OCI-LY1 (cell line): ENCODE data around the gene SLC45A1.

ENCODE experiments used
- EZH2 ChIP-seq: fragments of 200-600 bp; sonication (generic), shearing (Covaris generic); IDR thresholded peaks from 2 replicates; pipeline ENCODE4 v1.8.0; 2017; ENCODE audit warnings: borderline replicate concordance, mixed run types, mild to moderate bottlenecking, antibody characterized with exemption, low read length, moderate library complexity, mixed read lengths
- TF ChIP-seq, protein P1 (sequence below): fragments of 200-600 bp; sonication (generic), shearing (Covaris generic); IDR thresholded peaks from 2 replicates; pipeline ENCODE4 v1.5.1; 2017; ENCODE audit warnings: mild to moderate bottlenecking, antibody characterized with exemption, low read length, moderate library complexity, mixed read lengths

GRCh38 chr1:8382051-8382505 lies 64.2 kb downstream of the SLC45A1 start:
- TF ChIP-seq, protein P1, sequence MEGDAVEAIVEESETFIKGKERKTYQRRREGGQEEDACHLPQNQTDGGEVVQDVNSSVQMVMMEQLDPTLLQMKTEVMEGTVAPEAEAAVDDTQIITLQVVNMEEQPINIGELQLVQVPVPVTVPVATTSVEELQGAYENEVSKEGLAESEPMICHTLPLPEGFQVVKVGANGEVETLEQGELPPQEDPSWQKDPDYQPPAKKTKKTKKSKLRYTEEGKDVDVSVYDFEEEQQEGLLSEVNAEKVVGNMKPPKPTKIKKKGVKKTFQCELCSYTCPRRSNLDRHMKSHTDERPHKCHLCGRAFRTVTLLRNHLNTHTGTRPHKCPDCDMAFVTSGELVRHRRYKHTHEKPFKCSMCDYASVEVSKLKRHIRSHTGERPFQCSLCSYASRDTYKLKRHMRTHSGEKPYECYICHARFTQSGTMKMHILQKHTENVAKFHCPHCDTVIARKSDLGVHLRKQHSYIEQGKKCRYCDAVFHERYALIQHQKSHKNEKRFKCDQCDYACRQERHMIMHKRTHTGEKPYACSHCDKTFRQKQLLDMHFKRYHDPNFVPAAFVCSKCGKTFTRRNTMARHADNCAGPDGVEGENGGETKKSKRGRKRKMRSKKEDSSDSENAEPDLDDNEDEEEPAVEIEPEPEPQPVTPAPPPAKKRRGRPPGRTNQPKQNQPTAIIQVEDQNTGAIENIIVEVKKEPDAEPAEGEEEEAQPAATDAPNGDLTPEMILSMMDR = no peak
- no peak for TF ChIP-seq EZH2
